Measurements from ENCODE around the gene ADAM19. TPM values are rescaled to one million over a fixed set of nuclear protein-coding genes. Genes with fewer than 3 reads are reported as not detected.

The ADAM19 gene
- total and polyA plus RNA-seq, 4 donors = 3.1 to 17.6 (median 12.9) TPM

GRCh38 chr5:157509093-157509492 lies 66.5 kb downstream of the ADAM19 start:
- Histone ChIP-seq H3K4me1 (ENCODE audit: control insufficient read depth in 5 of 5, insufficient read depth in 5 of 5, low read length in 5 of 5) (peaks cover 5 to 20% (median 10%) of the 10 kb centered on the region in 5 donors), H3K36me3 (ENCODE audit: control insufficient read depth in 4 of 4, insufficient read depth in 4 of 4, low read length in 4 of 4) (peaks cover 1 to 15% (median 9%) of the 10 kb centered on the region in 4 donors), H3K4me3 (no peak overlapping the region), H3K9ac (ENCODE audit: insufficient read depth in 1 of 2, low read length in 2 of 2) (no peak overlapping the region), H3K9me3 (ENCODE audit: control insufficient read depth in 4 of 4, insufficient read depth in 3 of 4, low read length in 3 of 4) (peaks cover 0 to 2% (median 0%) of the 10 kb centered on the region in 4 donors), H3K27ac (ENCODE audit: low read depth in 1 of 2, low read length in 1 of 2) (no peak overlapping the region), H3K27me3 (ENCODE audit: control insufficient read depth in 3 of 3, insufficient read depth in 3 of 3, low read length in 2 of 3) (no peaks in the 10 kb centered on the region)
- DNase-seq (no peak), ATAC-seq (ENCODE audit: insufficient read depth, low FRiP score) (no peak)
- WGBS, 2 donors = 95 to 97% methylated on average over 9 of the region's 9 CpGs
- no peak for TF ChIP-seq CTCF (IDR thresholded peaks at IDR 0.05; ENCODE audit: control extremely low read depth, extremely low read depth)

- DNase-seq (peak; percentile 42 to 83 (median 62)), ATAC-seq (ENCODE audit: insufficient read depth, low FRiP score) (peak; percentile 15)
- Histone ChIP-seq H3K27ac (ENCODE audit: low read depth in 1 of 2, low read length in 1 of 2) (peak overlapping the region in 1 of 2 donors; percentile 56), H3K4me1 (ENCODE audit: control insufficient read depth in 5 of 5, insufficient read depth in 5 of 5, low read length in 5 of 5) (peaks cover 5 to 20% (median 11%) of the 10 kb centered on the region in 5 donors), H3K9me3 (ENCODE audit: control insufficient read depth in 4 of 4, insufficient read depth in 3 of 4, low read length in 3 of 4) (peaks cover 0 to 2% (median 0%) of the 10 kb centered on the region in 4 donors), H3K36me3 (ENCODE audit: control insufficient read depth in 4 of 4, insufficient read depth in 4 of 4, low read length in 4 of 4) (peaks cover 1 to 16% (median 6%) of the 10 kb centered on the region in 4 donors), H3K9ac (ENCODE audit: insufficient read depth in 1 of 2, low read length in 2 of 2) (no peak overlapping the region), H3K27me3 (ENCODE audit: control insufficient read depth in 3 of 3, insufficient read depth in 3 of 3, low read length in 2 of 3) (no peaks in the 10 kb centered on the region), H3K4me3 (no peak overlapping the region)
- no peak for TF ChIP-seq CTCF (IDR thresholded peaks at IDR 0.05; ENCODE audit: control extremely low read depth, extremely low read depth)
- WGBS, 2 donors = 67 to 77% methylated on average over 14 of the region's 14 CpGs
Measured at GRCh38 chr5:157506981-157507780, 68.4 kb downstream of the ADAM19 start.

- H3K4me3 ChIP-seq = no peak overlapping the region
- no peaks in the 10 kb centered on the region for H3K27me3 ChIP-seq (ENCODE audit: control insufficient read depth in 3 of 3, insufficient read depth in 3 of 3, low read length in 2 of 3)
- DNase-seq (no peak), ATAC-seq (ENCODE audit: insufficient read depth, low FRiP score) (no peak)
- WGBS, 2 donors = 63 to 66% methylated on average over 3 of the region's 3 CpGs
- peaks cover 0 to 4% (median 0%) of the 10 kb centered on the region in 4 donors for H3K9me3 ChIP-seq (ENCODE audit: control insufficient read depth in 4 of 4, insufficient read depth in 3 of 4, low read length in 3 of 4)
- peaks cover 5 to 14% (median 5%) of the 10 kb centered on the region in 5 donors for H3K4me1 ChIP-seq (ENCODE audit: control insufficient read depth in 5 of 5, insufficient read depth in 5 of 5, low read length in 5 of 5)
- no peak overlapping the region for H3K27ac ChIP-seq (ENCODE audit: low read depth in 1 of 2, low read length in 1 of 2)
- no peak overlapping the region for H3K9ac ChIP-seq (ENCODE audit: insufficient read depth in 1 of 2, low read length in 2 of 2)
- no peak for TF ChIP-seq CTCF (IDR thresholded peaks at IDR 0.05; ENCODE audit: control extremely low read depth, extremely low read depth)
- peaks cover 1 to 18% (median 6%) of the 10 kb centered on the region in 4 donors for H3K36me3 ChIP-seq (ENCODE audit: control insufficient read depth in 4 of 4, insufficient read depth in 4 of 4, low read length in 4 of 4)
Measured at GRCh38 chr5:157506066-157506590, 69.4 kb downstream of the ADAM19 start.
